NCI-H2196 (cell line): Measurements from ENCODE around the gene PALLD.

ENCODE experiments used
- DNase-seq: peaks from one replicate; lab custom pipeline; 2025; ENCODE audit not compliant: unreplicated experiment; lab: John Stamatoyannopoulos, UW

The PALLD gene

GRCh38 chr4:168755598-168756477, 259.0 kb downstream of the PALLD start:
- DNase-seq = no peak

DNA sequence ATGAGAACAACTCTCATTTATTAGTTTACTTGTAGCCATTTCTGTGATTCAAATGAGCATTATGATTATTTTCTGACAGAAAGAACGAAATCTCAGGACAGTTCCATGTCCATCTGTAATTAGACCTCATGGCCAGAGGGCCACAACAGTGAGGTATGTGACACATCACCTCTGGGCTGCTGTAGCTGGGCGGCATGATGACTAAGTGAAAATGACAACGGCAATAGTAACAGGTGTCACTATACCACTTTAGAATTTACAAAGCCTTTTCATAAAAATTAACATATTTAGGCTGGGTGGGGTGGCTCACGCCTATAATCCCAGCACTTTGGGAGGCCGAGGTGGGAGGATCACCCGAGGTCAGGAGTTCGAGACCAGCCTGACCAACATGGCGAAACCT, 260.6 kb downstream of the PALLD start:
- no peak for DNase-seq

- DNase-seq = no peak
These were observed 261.6 kb downstream of the PALLD start for GRCh38 chr4:168758351-168758876.

DNA sequence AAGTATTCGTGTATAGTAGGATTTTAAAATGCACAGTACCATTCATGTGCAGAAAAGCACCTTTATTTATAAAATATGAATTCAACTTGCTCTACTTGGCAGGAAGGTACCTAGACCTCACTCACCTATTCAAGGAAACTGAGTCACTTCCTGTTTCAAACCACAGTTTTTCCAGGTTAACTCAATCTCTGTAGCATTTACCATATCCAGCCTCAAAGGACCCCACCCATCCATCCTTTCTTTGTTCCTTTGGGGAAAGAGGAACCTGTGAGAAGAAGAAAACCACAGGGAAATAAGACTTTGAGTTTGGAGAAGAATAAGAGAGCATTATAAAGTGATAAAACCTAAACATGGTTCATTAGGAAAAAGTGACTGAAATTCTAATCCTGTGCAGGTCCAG, 262.5 kb downstream of the PALLD start:
- no peak for DNase-seq

GRCh38 chr4:168759959-168760527, 263.2 kb downstream of the PALLD start:
- no peak for DNase-seq

- no peak for DNase-seq
These were observed 264.2 kb downstream of the PALLD start for GRCh38 chr4:168761066-168761465.

DNA sequence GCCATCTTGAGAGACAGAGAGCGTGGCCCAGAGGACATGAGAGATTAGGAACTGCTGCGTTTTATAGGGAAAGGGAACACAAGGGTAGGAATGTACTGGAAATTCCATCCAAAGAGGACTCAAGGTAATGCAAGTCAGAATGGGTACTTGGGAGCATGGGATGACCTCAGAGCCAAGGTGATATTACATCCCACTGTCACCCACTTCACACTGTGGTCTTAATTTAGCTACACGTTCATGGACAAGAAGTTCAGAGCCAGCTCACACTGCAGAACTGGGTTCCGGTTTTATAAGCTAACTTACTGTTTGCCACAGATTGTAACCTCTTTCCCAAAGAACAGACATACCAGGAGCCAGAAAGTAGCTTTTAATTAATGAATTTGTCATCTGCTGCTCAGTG, 268.5 kb downstream of the PALLD start:
- DNase-seq = no peak

DNA sequence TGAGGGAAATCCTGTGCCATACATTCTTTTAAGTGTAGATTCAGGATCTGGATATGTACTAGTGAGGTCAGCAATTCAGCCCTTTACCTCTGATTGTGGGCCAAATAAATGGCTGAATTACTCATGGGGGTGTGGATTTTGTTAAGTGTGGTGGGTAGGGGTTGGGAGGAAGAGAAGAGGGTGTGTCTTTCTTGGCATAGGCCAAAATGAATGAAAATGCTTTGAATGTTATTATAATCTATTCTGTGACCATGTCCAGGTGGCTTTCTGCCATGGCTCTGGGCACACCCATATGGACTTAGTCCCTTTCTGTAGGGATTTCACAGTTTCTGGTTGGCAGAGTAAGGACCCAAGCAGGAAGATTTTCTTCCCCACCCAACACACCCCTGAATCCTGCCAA, 268.9 kb downstream of the PALLD start:
- no peak for DNase-seq

- DNase-seq = no peak
These were observed 269.9 kb downstream of the PALLD start for GRCh38 chr4:168766604-168767316.

- no peak for DNase-seq
These were observed 272.6 kb downstream of the PALLD start for GRCh38 chr4:168769416-168769815.

DNA sequence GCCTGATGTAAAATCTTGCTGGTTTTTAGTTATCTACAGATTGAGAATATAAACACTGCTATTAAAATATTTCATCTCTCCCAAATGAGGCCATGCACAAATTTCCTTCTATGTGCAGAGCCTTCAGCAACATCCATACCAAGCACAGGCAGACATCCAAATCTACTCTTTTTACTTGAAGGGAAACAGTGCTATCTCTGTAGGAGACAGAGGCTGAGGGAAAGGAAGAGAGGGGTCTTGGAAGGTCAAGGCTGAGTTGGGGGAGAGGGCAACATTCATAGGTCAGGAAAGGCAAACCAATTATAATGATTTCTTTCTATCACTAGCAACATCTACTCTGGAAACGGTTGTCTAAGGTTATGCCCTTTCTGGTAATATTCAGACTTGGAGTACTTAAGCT, 273.0 kb downstream of the PALLD start:
- DNase-seq = no peak

- no peak for DNase-seq
These were observed 274.4 kb downstream of the PALLD start for GRCh38 chr4:168771251-168771650.

GRCh38 chr4:168773388-168774195, 276.7 kb downstream of the PALLD start:
- no peak for DNase-seq

GRCh38 chr4:168776382-168776781, 279.5 kb downstream of the PALLD start:
- no peak for DNase-seq

DNA sequence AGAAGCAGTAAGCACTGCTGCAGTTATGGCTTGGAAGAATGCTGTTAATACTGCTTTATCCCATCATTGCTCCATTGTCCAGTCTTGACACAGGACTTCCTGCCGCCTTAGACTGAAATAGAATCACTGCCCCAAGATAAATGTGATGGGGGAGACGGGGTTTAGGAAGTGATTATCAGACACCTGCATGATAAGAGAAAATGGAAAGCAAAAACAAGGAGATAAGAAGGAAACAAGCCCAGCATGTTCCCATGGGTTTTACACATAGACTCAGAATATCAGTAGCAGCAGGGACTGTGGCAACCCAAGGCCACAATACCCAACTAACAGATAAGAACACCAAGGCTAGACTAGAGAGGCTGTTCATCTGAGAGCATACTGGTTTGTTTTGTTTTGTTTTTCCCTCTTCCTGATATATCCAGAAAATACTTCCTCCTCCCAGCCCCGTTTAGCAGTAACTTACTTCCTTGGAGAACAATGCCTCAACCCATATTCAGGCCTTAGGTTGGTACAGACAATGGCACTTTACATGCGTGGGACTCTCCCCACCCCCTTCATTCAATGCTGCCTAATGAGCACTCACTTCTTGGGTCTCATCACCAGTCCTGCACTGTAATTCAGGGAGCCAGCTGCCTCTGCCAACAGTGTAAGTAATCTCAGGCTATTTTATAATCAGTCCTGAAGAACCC, 280.6 kb downstream of the PALLD start:
- no peak for DNase-seq

GRCh38 chr4:168781341-168781740, 284.5 kb downstream of the PALLD start:
- DNase-seq = no peak

DNA sequence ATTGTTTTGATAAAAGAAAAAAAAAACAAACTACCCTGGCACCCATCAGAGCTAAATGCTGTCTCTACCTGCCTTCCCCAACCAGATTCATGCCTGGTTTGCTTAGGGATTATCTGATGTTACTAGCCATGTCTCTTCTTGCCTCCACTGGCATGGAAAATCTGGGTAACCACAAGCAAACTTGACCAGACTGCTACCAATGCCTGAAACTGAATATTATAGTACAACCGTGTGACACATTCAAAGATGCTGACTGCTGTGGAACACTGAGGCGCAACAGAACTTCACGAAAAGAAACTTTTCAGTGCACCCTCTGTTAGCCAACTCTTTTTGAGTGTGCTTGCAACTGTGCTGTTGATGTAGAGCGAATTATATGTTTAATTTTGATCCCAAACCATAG, 285.1 kb downstream of the PALLD start:
- DNase-seq = no peak

- no peak for DNase-seq
These were observed 285.6 kb downstream of the PALLD start for GRCh38 chr4:168782439-168782838.

DNA sequence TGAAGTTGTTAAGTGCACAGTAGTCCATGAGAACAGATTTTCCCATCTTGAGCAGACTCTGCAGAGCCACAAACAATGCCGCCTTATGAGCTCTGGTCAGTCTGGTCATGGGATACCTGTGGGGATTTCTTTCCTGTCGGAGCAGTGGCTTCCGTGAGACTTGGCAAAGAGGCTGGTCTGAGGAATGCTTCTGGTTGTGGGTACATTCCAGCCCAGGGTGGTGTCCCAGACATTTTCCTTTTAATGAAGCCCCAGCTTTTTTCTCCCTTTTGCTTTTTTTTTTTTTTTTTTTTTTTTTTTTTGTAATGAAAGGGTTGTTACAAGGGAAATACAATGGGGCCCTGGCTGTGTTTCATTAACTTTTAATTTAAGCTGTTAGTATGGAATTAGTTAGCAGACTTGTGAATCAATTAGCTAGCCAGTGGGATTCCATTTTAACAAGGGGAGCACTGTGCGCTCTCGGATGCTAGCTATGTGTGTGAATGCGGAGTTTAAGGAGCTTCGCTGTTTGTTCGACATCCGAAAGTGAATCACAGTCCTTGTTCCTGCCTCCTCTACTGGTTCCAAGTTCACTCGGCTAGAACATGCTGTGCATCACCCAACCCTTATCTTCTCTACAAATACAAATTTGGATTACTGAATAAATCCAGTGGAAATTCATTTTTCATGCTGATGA, 288.1 kb downstream of the PALLD start:
- no peak for DNase-seq

DNA sequence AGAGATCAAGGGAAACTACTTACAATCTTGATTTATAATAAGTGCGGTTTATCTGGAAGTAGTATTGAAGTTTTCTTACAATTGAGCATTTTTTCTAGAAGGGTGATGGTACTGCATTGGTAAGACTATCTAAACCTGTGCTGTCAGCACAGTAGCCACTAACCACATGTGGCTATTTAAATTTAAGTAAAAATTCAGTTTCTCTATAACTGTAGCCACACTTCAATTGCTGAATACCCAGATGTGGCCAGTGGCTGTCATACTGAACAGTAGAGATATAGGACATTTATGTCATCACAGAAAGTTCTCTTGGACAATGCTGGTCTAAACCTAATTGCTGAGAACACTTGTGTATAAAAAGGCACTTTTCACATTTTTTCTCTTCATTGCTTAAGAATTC, 290.5 kb downstream of the PALLD start:
- DNase-seq = no peak
